GM12892 (cell line): ENCODE results near the gene OOSP1.
"Not testable (repeated sequence)": the region's sequence is repeated elsewhere in the genome, so short reads cannot be mapped to it uniquely, and the experiment has no call there.

Experiments used
- POLR2A ChIP-seq: IDR thresholded peaks from 2 replicates; pipeline ENCODE4 v1.6.1; 2011; ENCODE audit warnings: low read depth, low read length, control low read depth
- POLR2AphosphoS5 ChIP-seq: IDR thresholded peaks from 2 replicates; pipeline ENCODE4 v1.6.1; 2011; ENCODE audit warnings: low read depth, low read length, control low read depth

- TF ChIP-seq POLR2A, POLR2AphosphoS5: not testable (repeated sequence)
Observed at GRCh38 chr11:59982037-59982436, 43.8 kb downstream of the OOSP1 start.
